Mammary epithelial cell (primary cell): ENCODE results near the gene SLC23A2.

Experiments
- EZH2 ChIP-seq: IDR thresholded peaks from 2 replicates; pipeline ENCODE4 v1.6.1; 2012; ENCODE audit warnings: low read length, inconsistent platforms, borderline replicate concordance
- TF ChIP-seq, protein P1 (sequence below), 2 donors: IDR thresholded peaks in 1 of 2; conservative IDR thresholded peaks in 1 of 2; 2 replicates each; pipeline ENCODE4 v1.5.1; 2011 to 2012; ENCODE audit warnings: inconsistent platforms in 2 of 2, low read length in 2 of 2, mild to moderate bottlenecking in 2 of 2, control low read depth in 1 of 2, low read depth in 1 of 2; ENCODE audit not compliant: insufficient read depth in 1 of 2; ENCODE audit errors: extremely low read depth in 1 of 2

DNA sequence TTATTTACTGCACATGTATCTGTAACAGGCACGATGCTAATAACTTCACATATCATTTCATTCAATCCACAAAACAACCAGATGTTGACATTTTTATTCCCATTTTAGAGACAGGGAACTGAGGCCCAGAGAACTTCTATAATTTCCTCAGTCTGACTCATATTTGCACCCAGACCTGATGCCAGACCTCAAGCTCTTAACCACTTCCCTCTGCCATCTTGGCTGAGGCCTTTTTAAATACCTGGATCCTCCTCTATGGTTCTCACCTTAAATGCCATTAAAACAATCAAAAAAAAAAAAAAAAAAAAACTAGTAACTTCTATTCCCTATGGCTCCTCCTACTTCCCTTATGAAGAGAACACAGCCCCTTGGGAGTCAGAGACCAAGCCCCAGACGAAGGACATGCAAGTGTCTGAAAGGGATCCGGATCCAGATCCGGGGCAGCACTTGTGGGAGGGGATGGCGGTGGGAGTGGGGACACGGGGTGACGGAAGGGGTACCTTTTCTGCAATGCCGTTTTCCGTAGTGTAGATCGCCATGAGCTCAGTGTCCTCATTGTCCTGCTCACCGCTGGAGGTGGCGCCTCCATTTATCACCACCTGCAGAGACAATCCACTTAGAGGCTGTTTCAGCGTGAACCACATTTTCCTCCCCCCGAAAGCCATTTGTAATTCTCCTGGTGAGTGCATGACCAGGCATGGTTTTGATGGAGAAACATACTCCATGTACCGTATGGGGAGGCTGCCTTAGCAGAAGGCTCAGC, 88.7 kb downstream of the SLC23A2 start:
- TF ChIP-seq, protein P1, sequence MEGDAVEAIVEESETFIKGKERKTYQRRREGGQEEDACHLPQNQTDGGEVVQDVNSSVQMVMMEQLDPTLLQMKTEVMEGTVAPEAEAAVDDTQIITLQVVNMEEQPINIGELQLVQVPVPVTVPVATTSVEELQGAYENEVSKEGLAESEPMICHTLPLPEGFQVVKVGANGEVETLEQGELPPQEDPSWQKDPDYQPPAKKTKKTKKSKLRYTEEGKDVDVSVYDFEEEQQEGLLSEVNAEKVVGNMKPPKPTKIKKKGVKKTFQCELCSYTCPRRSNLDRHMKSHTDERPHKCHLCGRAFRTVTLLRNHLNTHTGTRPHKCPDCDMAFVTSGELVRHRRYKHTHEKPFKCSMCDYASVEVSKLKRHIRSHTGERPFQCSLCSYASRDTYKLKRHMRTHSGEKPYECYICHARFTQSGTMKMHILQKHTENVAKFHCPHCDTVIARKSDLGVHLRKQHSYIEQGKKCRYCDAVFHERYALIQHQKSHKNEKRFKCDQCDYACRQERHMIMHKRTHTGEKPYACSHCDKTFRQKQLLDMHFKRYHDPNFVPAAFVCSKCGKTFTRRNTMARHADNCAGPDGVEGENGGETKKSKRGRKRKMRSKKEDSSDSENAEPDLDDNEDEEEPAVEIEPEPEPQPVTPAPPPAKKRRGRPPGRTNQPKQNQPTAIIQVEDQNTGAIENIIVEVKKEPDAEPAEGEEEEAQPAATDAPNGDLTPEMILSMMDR (conservative IDR thresholded peaks at IDR 0.05 in 1 of 2, IDR thresholded peaks at IDR 0.05 in 1 of 2; ENCODE audit: extremely low read depth in 1 of 2, insufficient read depth in 1 of 2, low read depth in 1 of 2, low read length in 2 of 2): no peak
- TF ChIP-seq EZH2: no peak
